GM21447 (cell line): ENCODE measurements around the gene B3GNT7.
"Not testable (repeated sequence)": the region's sequence is repeated elsewhere in the genome, so short reads cannot be mapped to it uniquely, and the experiment has no call there.

Experiments used
- ATAC-seq: cut with Tn5 transposase; IDR thresholded peaks from one replicate; pipeline ENCODE4 v1.9.1; 2021; ENCODE audit not compliant: unreplicated experiment

B3GNT7 gene

GRCh38 chr2:231423176-231423575 lies 27.7 kb downstream of the B3GNT7 start:
- no peak for ATAC-seq

- ATAC-seq, result no peak
Observed at GRCh38 chr2:231425291-231425810, 29.8 kb downstream of the B3GNT7 start.

GRCh38 chr2:231425811-231426703 lies 30.5 kb downstream of the B3GNT7 start:
- ATAC-seq, result no peak

GRCh38 chr2:231427116-231427515 lies 31.6 kb downstream of the B3GNT7 start:
- no peak for ATAC-seq

- no peak for ATAC-seq
Observed at GRCh38 chr2:231429152-231429551, 33.6 kb downstream of the B3GNT7 start.

- no peak for ATAC-seq
Observed at GRCh38 chr2:231429901-231430300, 34.4 kb downstream of the B3GNT7 start.

- ATAC-seq, result not testable (repeated sequence)
Observed at GRCh38 chr2:231430437-231430836, 34.9 kb downstream of the B3GNT7 start.

- ATAC-seq, result no peak
Observed at GRCh38 chr2:231431606-231432005, 36.1 kb downstream of the B3GNT7 start.

GRCh38 chr2:231433990-231434389 lies 38.5 kb downstream of the B3GNT7 start:
- ATAC-seq, result no peak

- ATAC-seq, result no peak
Observed at GRCh38 chr2:231436957-231437356, 41.4 kb downstream of the B3GNT7 start.

- ATAC-seq, result no peak
Observed at GRCh38 chr2:231449503-231450054, 54.1 kb downstream of the B3GNT7 start.

- no peak for ATAC-seq
Observed at GRCh38 chr2:231450548-231450989, 55.1 kb downstream of the B3GNT7 start.
